AG09309 (cell line): ENCODE data around the gene KRT32.

Experiments used
- DNase-seq: peaks from one replicate; pipeline ENCODE4 v3.0.0-alpha.2; 2010; ENCODE audit warnings: low read depth
- H3K4me3 ChIP-seq: 2 replicates; pipeline ENCODE4 v1.5.1; 2011; ENCODE audit warnings: mild to moderate bottlenecking, low read depth, low read length, moderate library complexity; ENCODE audit not compliant: control insufficient read depth
- TF ChIP-seq, protein P1 (sequence below): IDR thresholded peaks from 2 replicates; pipeline ENCODE4 v1.5.1; 2011; ENCODE audit warnings: mild to moderate bottlenecking, low read depth, low read length, inconsistent platforms; ENCODE audit not compliant: insufficient read depth, control insufficient read depth; ENCODE audit errors: missing control alignments

Gene KRT32

GRCh38 chr17:41456204-41456603 lies 11.0 kb downstream of the KRT32 start:
- TF ChIP-seq, protein P1, sequence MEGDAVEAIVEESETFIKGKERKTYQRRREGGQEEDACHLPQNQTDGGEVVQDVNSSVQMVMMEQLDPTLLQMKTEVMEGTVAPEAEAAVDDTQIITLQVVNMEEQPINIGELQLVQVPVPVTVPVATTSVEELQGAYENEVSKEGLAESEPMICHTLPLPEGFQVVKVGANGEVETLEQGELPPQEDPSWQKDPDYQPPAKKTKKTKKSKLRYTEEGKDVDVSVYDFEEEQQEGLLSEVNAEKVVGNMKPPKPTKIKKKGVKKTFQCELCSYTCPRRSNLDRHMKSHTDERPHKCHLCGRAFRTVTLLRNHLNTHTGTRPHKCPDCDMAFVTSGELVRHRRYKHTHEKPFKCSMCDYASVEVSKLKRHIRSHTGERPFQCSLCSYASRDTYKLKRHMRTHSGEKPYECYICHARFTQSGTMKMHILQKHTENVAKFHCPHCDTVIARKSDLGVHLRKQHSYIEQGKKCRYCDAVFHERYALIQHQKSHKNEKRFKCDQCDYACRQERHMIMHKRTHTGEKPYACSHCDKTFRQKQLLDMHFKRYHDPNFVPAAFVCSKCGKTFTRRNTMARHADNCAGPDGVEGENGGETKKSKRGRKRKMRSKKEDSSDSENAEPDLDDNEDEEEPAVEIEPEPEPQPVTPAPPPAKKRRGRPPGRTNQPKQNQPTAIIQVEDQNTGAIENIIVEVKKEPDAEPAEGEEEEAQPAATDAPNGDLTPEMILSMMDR = peak; percentile 10
- DNase-seq = no peak
- no peak overlapping the region for H3K4me3 ChIP-seq

DNA sequence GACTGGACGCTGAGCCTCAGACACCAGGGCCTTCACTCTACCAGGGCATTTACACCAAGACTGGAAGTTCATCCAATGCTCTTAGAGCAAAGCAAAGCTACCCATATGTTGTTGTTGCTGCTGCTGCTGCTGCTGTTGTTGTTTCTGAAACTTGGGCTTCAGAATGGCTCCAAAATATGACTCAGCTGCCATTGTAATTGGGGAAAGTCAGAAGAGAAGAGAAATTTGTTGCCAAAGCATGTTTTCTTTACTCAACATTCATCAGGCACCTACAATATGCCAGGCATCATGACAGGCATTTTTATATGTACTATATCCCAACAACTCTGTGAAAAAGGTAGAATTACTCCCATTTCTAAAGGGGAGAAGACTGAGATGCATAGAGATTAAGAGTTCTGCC lies 11.9 kb downstream of the KRT32 start:
- TF ChIP-seq, protein P1 = no peak
- H3K4me3 ChIP-seq = no peak overlapping the region
- no peak for DNase-seq

- DNase-seq = no peak
- H3K4me3 ChIP-seq = no peak overlapping the region
- TF ChIP-seq, protein P1 = no peak
Measured at GRCh38 chr17:41453066-41453465, 14.1 kb downstream of the KRT32 start.

GRCh38 chr17:41452281-41452680 lies 14.9 kb downstream of the KRT32 start:
- DNase-seq = no peak
- no peak overlapping the region for H3K4me3 ChIP-seq
- TF ChIP-seq, protein P1 = no peak

- no peak overlapping the region for H3K4me3 ChIP-seq
- TF ChIP-seq, protein P1 = no peak
- DNase-seq = peak; percentile 60
Measured at GRCh38 chr17:41451154-41451728, 15.9 kb downstream of the KRT32 start.

- DNase-seq = no peak
- H3K4me3 ChIP-seq = no peak overlapping the region
- TF ChIP-seq, protein P1 = no peak
Measured at GRCh38 chr17:41449008-41449407, 18.2 kb downstream of the KRT32 start.

- TF ChIP-seq, protein P1 = no peak
- DNase-seq = peak; percentile 48
Measured at GRCh38 chr17:41448506-41448905, 18.7 kb downstream of the KRT32 start.

More at GRCh38 chr17:41448506-41448905, 18.7 kb downstream of the KRT32 start:
- no peak overlapping the region for H3K4me3 ChIP-seq
